Ovary (tissue), 10 donors: ENCODE data around the gene ANKRD50. TPM values are rescaled to one million over a fixed set of nuclear protein-coding genes. Genes with fewer than 3 reads are reported as not detected.
A peak's percentile ranks its signal among the peaks of the same experiment; 100 is the strongest.

Source experiments
- DNase-seq, 5 donors: peaks; one replicate each; pipeline ENCODE4 v3.0.0-alpha.2; 2019 to 2020
- H3K27ac ChIP-seq, 2 donors: fragments of 200-600 bp; one replicate each; pipeline versions ENCODE4 v1.5.1 to v1.8.0; 2019 to 2022
- H3K27me3 ChIP-seq: fragments of 200-600 bp; one replicate; pipeline ENCODE4 v1.8.0; 2022
- H3K36me3 ChIP-seq: fragments of 200-600 bp; sonication (generic); one replicate; pipeline ENCODE4 v1.5.1; 2019
- H3K4me1 ChIP-seq: one replicate; pipeline ENCODE4 v1.8.1; 2013; ENCODE audit warnings: mild to moderate bottlenecking, moderate library complexity; ENCODE audit not compliant: insufficient read depth
- H3K4me3 ChIP-seq: fragments of 200-600 bp; sonication (generic); one replicate; pipeline ENCODE4 v1.5.1; 2017
- H3K9me3 ChIP-seq, 2 donors: fragments of 200-600 bp in 1 of 2; sonication (generic) in 1 of 2; one replicate each; pipeline versions ENCODE4 v1.5.1 to v1.8.1; 2013 to 2019; ENCODE audit warnings: mild to moderate bottlenecking in 1 of 2, moderate library complexity in 1 of 2
- CTCF ChIP-seq, 3 donors: fragments of 450-650 bp in 2 of 3; fragments of 200-600 bp in 1 of 3; IDR thresholded peaks; one replicate each; pipeline versions ENCODE4 v1.5.1 to v1.8.0; 2016 to 2022; ENCODE audit warnings: antibody characterized with exemption in 3 of 3, mild to moderate bottlenecking in 1 of 3
- EP300 ChIP-seq: sonication (generic); formaldehyde crosslinking; IDR thresholded peaks from one replicate; pipeline ENCODE4 v1.6.1; 2017; ENCODE audit warnings: antibody characterized with exemption
- POLR2A ChIP-seq: fragments of 450-650 bp; IDR thresholded peaks from one replicate; pipeline ENCODE4 v1.6.1; 2017; ENCODE audit warnings: antibody characterized with exemption, mild to moderate bottlenecking, moderate library complexity
- WGBS, 3 donors: extraction: QIAGEN DNeasy Blood & Tissue Kit in 1 of 3; methylation state at CpG; one replicate each; pipeline versions ENCODE4 v1.1.5 to v1.1.7; 2013 to 2017; 5-methylcytosine and 5-hydroxymethylcytosine counted together
- intact Hi-C, 4 donors: fragments of 100-400 bp; cut with DNase I; formaldehyde crosslinking; loops; one replicate each; pipeline versions ENCODE4 v1.11.0 to v1.15.1; 2022 to 2023
- long read RNA-seq, 3 donors: library from polyadenylated mRNA in 2 of 3; unstranded in 2 of 3; transcript quantifications; one replicate each; pipeline ENCODE4 v2.0.0 and lab custom pipeline, GENCODE V29; 2021 to 2026
- polyA plus RNA-seq, 2 donors: library from polyadenylated mRNA; stranded (reverse); fragments of 200-250 nt in 1 of 2; fragments of 350-450 nt in 1 of 2; fragmentation: Illumina TruSeq in 1 of 2; extraction: RNeasy Lipid Tissue Mini Kit (QIAGEN cat#74804) in 1 of 2; gene quantifications; one replicate each; pipeline ENCODE4 v1.2.3, GENCODE V29; 2013 to 2014
- total RNA-seq, 7 donors: library from RNA; depleted of rRNA in 2 of 7; stranded (reverse); fragments of >200 nt in 2 of 7; fragmentation: NEBNext Ultra II Directional in 3 of 7; extraction: Animal tissue kit (Norgen Biotek cat#: 25700) in 3 of 7; gene quantifications; one replicate each; pipeline versions ENCODE4 v1.1.0 to v1.2.4, GENCODE V29; 2016 to 2023
- donor health status: DM: no; HTN: no; CAD: no; lungs with moderate emphysema.
- donor health status: DM: no; HTN: no; CAD: no.
- donor health status: Bipolar disorder and iron deficiency.
- donor health status: DM: yes; HTN: yes; CAD: no.
- donor health status: DM: no; HTN: no; CAD: no.
- donor health status: DM: yes; HTN: yes; CAD: no.

The ANKRD50 gene
- total RNA-seq = 10 to 100 TPM in 6 of 7 donors, 1 to 10 TPM in 1; 7.4 to 17.3 (median 12.9) TPM
- 10 to 100 TPM in 1 of 2 donors, 1 to 10 TPM in 1; 8.9 to 14.3 TPM for polyA plus RNA-seq
- long read RNA-seq, donor 1, partial matches to known transcripts = 3 of 4 reads
- long read RNA-seq, donor 1, other reads (novel, unspliced or antisense) = 1 of 4 reads
- long read RNA-seq, donor 2, full-length matches to known transcripts = 4 of 44 reads
- long read RNA-seq, donor 2, partial matches to known transcripts = 40 of 44 reads
- long read RNA-seq, donor 2, other reads (novel, unspliced or antisense) = 0 of 44 reads
- long read RNA-seq, donor 3, full-length matches to known transcripts = 1 of 5 reads
- long read RNA-seq, donor 3, partial matches to known transcripts = 3 of 5 reads
- long read RNA-seq, donor 3, other reads (novel, unspliced or antisense) = 1 of 5 reads

DNA sequence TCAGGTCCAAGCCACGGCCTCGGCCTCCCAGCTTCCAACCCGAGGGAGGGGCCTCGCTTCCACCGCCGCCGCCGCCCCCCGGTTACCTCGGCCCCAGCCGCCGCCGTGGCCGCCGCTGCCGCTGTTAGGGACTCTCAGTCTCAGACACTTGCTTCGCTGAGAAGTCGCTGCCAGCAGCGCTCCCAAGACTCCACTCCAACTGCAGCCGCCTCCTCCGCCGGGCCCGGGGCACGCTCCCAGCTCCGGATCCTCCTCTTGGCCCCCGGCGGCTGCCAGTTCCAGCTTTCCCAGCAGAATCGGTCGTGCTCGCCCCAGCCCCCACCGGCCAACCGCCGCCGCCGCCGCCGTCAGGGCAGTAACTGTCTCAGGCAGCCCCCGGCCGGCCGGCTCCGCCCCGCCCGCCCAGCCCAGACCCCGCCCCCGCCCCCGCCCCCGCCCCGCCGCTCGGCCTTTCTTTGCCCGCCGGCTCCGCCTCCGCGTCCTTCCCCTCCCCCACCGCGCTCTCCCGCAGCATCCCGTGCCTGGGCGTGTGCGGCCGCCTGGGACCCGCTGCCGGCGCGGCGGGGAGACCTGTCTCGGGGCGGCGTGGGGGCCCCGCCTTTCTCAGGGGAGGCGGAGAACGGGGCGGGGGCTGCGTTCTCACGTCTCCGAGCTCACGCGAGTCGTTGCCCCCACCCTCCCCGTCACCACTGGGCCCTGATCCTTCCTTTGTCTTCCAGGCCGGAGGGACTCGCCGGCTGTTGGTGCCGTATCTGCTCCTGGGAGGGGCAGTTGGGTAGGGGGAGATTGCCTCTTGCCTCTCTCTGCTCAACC, at the start of gene ANKRD50:
TSS of gene ANKRD50 (minus strand) at position 361 of the 813 bp plus-strand sequence. CDS start 2,221 bp downstream, outside the sequence.
- H3K27me3 ChIP-seq = no peaks in the 10 kb centered on the region
- TF ChIP-seq EP300 = no peak
- peak; percentile 76 for TF ChIP-seq POLR2A
- peak; percentile 89 to 95 (median 94) for DNase-seq
- no peaks in the 10 kb centered on the region for H3K9me3 ChIP-seq
- H3K4me1 ChIP-seq = peaks cover 5% of the 10 kb centered on the region
- no peaks in the 10 kb centered on the region for H3K36me3 ChIP-seq
- intact Hi-C loops = no loop called here
- peak within 1 kb of the TSS; percentile 71 for H3K4me3 ChIP-seq
- H3K27ac ChIP-seq = peak within 1 kb of the TSS; percentile 83 to 98
- WGBS, 3 donors = 1 to 2% (median 1%) methylated on average over 45 to 84 of the region's 85 CpGs

GRCh38 chr4:124757126-124757525, 44.6 kb upstream of the ANKRD50 start:
- Histone ChIP-seq H3K36me3 (no peaks in the 10 kb centered on the region), H3K9me3 (no peaks in the 10 kb centered on the region), H3K27me3 (no peaks in the 10 kb centered on the region), H3K4me1 (no peaks in the 10 kb centered on the region), H3K27ac (no peak overlapping the region), H3K4me3 (no peak overlapping the region)
- TF ChIP-seq POLR2A = no peak
- no peak for TF ChIP-seq CTCF (IDR thresholded peaks at IDR 0.05)
- no peak for TF ChIP-seq EP300
- 56 to 80% (median 70%) methylated on average over 1 of the region's 1 CpG for WGBS, 3 donors
- no peak for DNase-seq
- intact Hi-C loops = no loop called here

- no peak for DNase-seq
- TF ChIP-seq EP300 = no peak
- no peak for TF ChIP-seq POLR2A
- no peak for TF ChIP-seq CTCF (IDR thresholded peaks at IDR 0.05)
- Histone ChIP-seq H3K4me1 (no peaks in the 10 kb centered on the region), H3K27ac (no peak overlapping the region), H3K36me3 (no peaks in the 10 kb centered on the region), H3K4me3 (no peak overlapping the region), H3K27me3 (no peaks in the 10 kb centered on the region), H3K9me3 (no peaks in the 10 kb centered on the region)
- intact Hi-C loops = no loop called here
Observed at GRCh38 chr4:124754681-124755080, 42.1 kb upstream of the ANKRD50 start.

GRCh38 chr4:124753941-124754581, 41.5 kb upstream of the ANKRD50 start:
- Histone ChIP-seq H3K9me3 (no peaks in the 10 kb centered on the region), H3K4me3 (no peak overlapping the region), H3K27ac (no peak overlapping the region), H3K36me3 (no peaks in the 10 kb centered on the region), H3K27me3 (no peaks in the 10 kb centered on the region), H3K4me1 (no peaks in the 10 kb centered on the region)
- TF ChIP-seq POLR2A = no peak
- no peak for TF ChIP-seq CTCF (IDR thresholded peaks at IDR 0.05)
- TF ChIP-seq EP300 = no peak
- WGBS, 3 donors = 72 to 89% (median 82%) methylated on average over 4 of the region's 4 CpGs
- intact Hi-C loops = no loop called here
- DNase-seq = no peak
